Stimulated activated CD8-positive, alpha-beta memory T cell treated with anti-CD3 and anti-CD28 coated beads, Interleukin-12 subunit alpha, Interleukin-12 subunit beta, amount 100 ng/mL, for 24 hours (primary cell): Measurements from ENCODE around the gene CD33.

Experiments
- DNase-seq: peaks from one replicate; pipeline ENCODE4 v3.0.0-alpha.2; 2020; ENCODE audit errors: extremely low read depth

The CD33 gene

GRCh38 chr19:51258165-51259160, 33.6 kb downstream of the CD33 start:
- DNase-seq = no peak

GRCh38 chr19:51259348-51260245, 34.7 kb downstream of the CD33 start:
- DNase-seq = no peak

GRCh38 chr19:51263808-51264207, 38.9 kb downstream of the CD33 start:
- no peak for DNase-seq

DNA sequence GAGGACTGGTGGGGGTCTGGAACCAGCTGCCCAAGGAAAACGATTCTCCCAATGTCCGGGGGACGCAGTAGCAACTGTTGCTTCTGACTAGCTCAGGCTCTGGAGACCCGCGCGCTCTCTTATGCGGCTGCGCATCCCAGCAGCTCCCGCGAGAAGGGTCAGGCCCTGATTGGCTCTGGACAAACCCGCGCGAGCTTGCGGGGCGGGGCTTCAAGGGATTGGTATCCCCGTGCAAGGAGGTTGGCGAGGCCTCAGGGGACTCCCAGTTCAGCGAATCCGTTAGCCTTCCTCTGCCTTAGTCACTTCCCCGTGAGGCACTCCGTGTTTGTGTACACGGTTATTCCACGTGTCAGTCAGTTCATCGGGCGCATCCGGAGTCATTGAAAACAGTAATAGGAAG, 46.2 kb downstream of the CD33 start:
- DNase-seq = no peak

- no peak for DNase-seq
These were observed 47.4 kb downstream of the CD33 start for GRCh38 chr19:51272183-51272810.

DNA sequence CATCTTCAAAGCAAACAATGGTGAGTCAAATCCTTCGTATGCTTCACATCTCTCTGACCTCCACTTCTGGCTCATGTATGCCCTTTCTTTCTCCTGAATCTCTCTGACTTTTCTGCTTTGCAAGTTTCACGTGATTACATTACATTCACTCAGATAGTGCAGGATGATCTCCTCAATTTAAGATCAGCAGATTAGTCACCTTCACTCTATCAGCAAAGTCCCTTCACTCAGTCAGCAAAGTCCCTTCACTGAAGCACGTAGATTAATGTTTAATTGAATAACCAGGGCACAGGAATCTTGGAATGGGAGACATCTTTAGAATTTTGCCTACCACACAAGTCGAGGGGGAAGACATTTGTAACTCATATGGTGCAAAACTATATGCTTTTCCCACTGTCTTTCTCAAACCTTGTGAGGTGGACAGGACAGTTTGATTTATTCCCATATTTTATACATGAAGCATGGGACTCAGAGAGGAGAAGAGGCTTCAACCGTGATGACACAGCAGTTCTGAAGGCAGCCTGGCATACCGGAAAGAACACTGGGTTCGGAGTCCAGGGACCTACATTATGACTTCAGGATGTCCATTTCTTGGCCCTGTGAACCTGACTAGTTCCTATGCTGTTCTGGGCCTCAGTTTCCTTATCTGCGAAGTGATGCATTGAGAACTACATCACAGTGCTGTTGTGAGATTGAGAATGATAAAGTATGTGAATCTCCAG, 49.3 kb downstream of the CD33 start:
- DNase-seq = no peak

DNA sequence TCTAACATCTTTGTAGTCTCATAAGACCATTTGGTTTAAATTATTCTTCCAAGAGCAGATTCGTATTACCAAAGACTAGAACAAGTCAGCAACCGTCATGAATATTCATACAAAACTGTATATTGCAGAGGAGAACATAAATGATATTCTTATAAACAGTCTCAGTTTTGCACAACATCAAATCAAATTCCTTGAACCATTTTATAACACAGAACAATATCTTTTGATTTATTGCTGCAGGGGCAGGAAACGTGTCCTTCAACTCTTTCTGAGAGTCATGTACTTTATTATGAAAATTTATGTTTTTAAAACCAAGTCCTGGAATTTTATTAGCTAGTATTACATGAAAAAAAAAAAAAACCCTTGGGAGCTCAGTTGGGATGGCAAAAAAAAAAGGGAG, 52.2 kb downstream of the CD33 start:
- no peak for DNase-seq

GRCh38 chr19:51282335-51282734, 57.5 kb downstream of the CD33 start:
- DNase-seq = no peak

GRCh38 chr19:51285682-51286081, 60.8 kb downstream of the CD33 start:
- DNase-seq = no peak
